ENCODE data around the gene CSNK1G1. TPM values are rescaled to one million over a fixed set of nuclear protein-coding genes. Genes with fewer than 3 reads are reported as not detected.

The CSNK1G1 gene
- total and polyA plus RNA-seq, 7 donors, result 3.0 to 24.3 (median 7.8) TPM

GRCh38 chr15:64191971-64192830 lies 163.8 kb downstream of the CSNK1G1 start:
- Histone ChIP-seq H3K4me3 (no peak overlapping the region), H3K27ac (no peak overlapping the region), H3K9me3 (no peaks in the 10 kb centered on the region), H3K36me3 (peaks cover 0 to 30% (median 2%) of the 10 kb centered on the region in 4 donors), H3K27me3 (no peaks in the 10 kb centered on the region), H3K4me1 (no peaks in the 10 kb centered on the region)
- WGBS, 2 donors, result 96 to 97% methylated on average over 5 of the region's 5 CpGs
- intact Hi-C loops (cut with DNase I), result no loop called here
- no peak for DNase-seq
- TF ChIP-seq EP300 (IDR thresholded peaks at IDR 0.05) (no peak), POLR2AphosphoS5 (IDR thresholded peaks at IDR 0.05) (no peak), POLR2A (IDR thresholded peaks at IDR 0.05) (no peak), CTCF (IDR thresholded peaks at IDR 0.05) (no peak)

GRCh38 chr15:64187396-64188191 lies 168.4 kb downstream of the CSNK1G1 start:
- Histone ChIP-seq H3K4me3 (no peak overlapping the region), H3K36me3 (peaks cover 0 to 26% (median 3%) of the 10 kb centered on the region in 4 donors), H3K27ac (no peak overlapping the region), H3K4me1 (no peaks in the 10 kb centered on the region), H3K27me3 (no peaks in the 10 kb centered on the region), H3K9me3 (no peaks in the 10 kb centered on the region)
- intact Hi-C loops (cut with DNase I), result no loop called here
- TF ChIP-seq POLR2AphosphoS5 (IDR thresholded peaks at IDR 0.05) (no peak), CTCF (IDR thresholded peaks at IDR 0.05) (no peak), POLR2A (IDR thresholded peaks at IDR 0.05) (no peak), EP300 (IDR thresholded peaks at IDR 0.05) (no peak)
- no peak for DNase-seq
- WGBS, 2 donors, result 87 to 95% methylated on average over 2 of the region's 2 CpGs

- Histone ChIP-seq H3K36me3 (peaks cover 0 to 29% (median 3%) of the 10 kb centered on the region in 4 donors), H3K27ac (no peak overlapping the region), H3K4me1 (no peaks in the 10 kb centered on the region), H3K27me3 (no peaks in the 10 kb centered on the region), H3K9me3 (no peaks in the 10 kb centered on the region), H3K4me3 (no peak overlapping the region)
- WGBS, 2 donors, result 88 to 91% methylated on average over 9 of the region's 9 CpGs
- TF ChIP-seq CTCF (IDR thresholded peaks at IDR 0.05), result no peak
- TF ChIP-seq EP300 (IDR thresholded peaks at IDR 0.05), result no peak
- no peak for TF ChIP-seq POLR2AphosphoS5 (IDR thresholded peaks at IDR 0.05)
- no peak for TF ChIP-seq POLR2A (IDR thresholded peaks at IDR 0.05)
- no peak for DNase-seq
- intact Hi-C loops (cut with DNase I), result no loop called here
Measured at GRCh38 chr15:64185146-64185911, 170.6 kb downstream of the CSNK1G1 start.

- Histone ChIP-seq H3K9me3 (no peaks in the 10 kb centered on the region), H3K27ac (no peak overlapping the region), H3K4me3 (no peak overlapping the region), H3K36me3 (peaks cover 0 to 42% (median 3%) of the 10 kb centered on the region in 4 donors), H3K27me3 (no peaks in the 10 kb centered on the region), H3K4me1 (no peaks in the 10 kb centered on the region)
- 47 to 86% methylated on average over 4 of the region's 4 CpGs for WGBS, 2 donors
- DNase-seq, result no peak
- intact Hi-C loops (cut with DNase I), result no loop called here
- no peak for TF ChIP-seq POLR2A (IDR thresholded peaks at IDR 0.05)
- no peak for TF ChIP-seq EP300 (IDR thresholded peaks at IDR 0.05)
- TF ChIP-seq POLR2AphosphoS5 (IDR thresholded peaks at IDR 0.05), result no peak
- TF ChIP-seq CTCF (IDR thresholded peaks at IDR 0.05), result no peak
Measured at GRCh38 chr15:64182859-64183370, 173.1 kb downstream of the CSNK1G1 start.
